OCI-LY3 (cell line): ENCODE results near the gene BTBD6.

Experiments
- H2AFZ ChIP-seq: fragments of 200-600, 300-600 bp; shearing (Covaris generic); 2 replicates; pipeline ENCODE4 v1.6.0; 2014; ENCODE audit warnings: antibody characterized with exemption, low read depth, low read length
- H3K27ac ChIP-seq: fragments of 200-600, 300-600 bp; sonication (generic); 2 replicates; pipeline ENCODE4 v1.5.1; 2014; ENCODE audit warnings: mild to moderate bottlenecking, low read length, moderate library complexity, mixed read lengths
- H3K27me3 ChIP-seq: fragments of 200-600, 300-600 bp; sonication (generic); 2 replicates; pipeline ENCODE4 v1.6.1; 2014; ENCODE audit warnings: low read depth, low read length, mixed read lengths
- H3K36me3 ChIP-seq: fragments of 200-600, 300-600 bp; sonication (generic); replicated peaks from 2 replicates; pipeline ENCODE3; 2014; ENCODE audit warnings: low read depth, low read length, mixed read lengths
- H3K4me1 ChIP-seq: fragments of 300-600, 200-600 bp; sonication (generic); 2 replicates; pipeline ENCODE4 v1.6.1; 2014; ENCODE audit warnings: low read length, mixed read lengths
- H3K4me2 ChIP-seq: fragments of 200-600, 300-600 bp; sonication (generic); 2 replicates; pipeline ENCODE4 v1.6.1; 2014; ENCODE audit warnings: low read length, mixed read lengths
- H3K4me3 ChIP-seq: fragments of 300-600, 200-600 bp; sonication (generic); 2 replicates; pipeline ENCODE4 v1.5.1; 2014; ENCODE audit warnings: antibody characterized with exemption, mild to moderate bottlenecking, low read length, moderate library complexity
- H3K79me2 ChIP-seq: fragments of 300-600, 200-600 bp; shearing (Covaris generic); 2 replicates; pipeline ENCODE4 v1.6.1; 2014; ENCODE audit warnings: mild to moderate bottlenecking, low read length, mixed read lengths
- H3K9ac ChIP-seq: fragments of 300-600, 200-600 bp; shearing (Covaris generic); 2 replicates; pipeline ENCODE4 v1.6.0; 2014; ENCODE audit warnings: mild to moderate bottlenecking, low read length, moderate library complexity
- H3K9me3 ChIP-seq: fragments of 200-600, 300-600 bp; shearing (Covaris generic); 2 replicates; pipeline ENCODE4 v1.6.1; 2014; ENCODE audit warnings: low read length, mixed read lengths; ENCODE audit not compliant: insufficient read depth
- H4K20me1 ChIP-seq: fragments of 200-600, 300-600 bp; sonication (generic); 2 replicates; pipeline ENCODE4 v1.6.1; 2016; ENCODE audit warnings: low read length, mixed read lengths; ENCODE audit not compliant: insufficient read depth
- CTCF ChIP-seq: fragments of 200-600, 300-600 bp; sonication (generic); IDR thresholded peaks from 2 replicates; pipeline ENCODE4 v1.5.1; 2014; ENCODE audit warnings: antibody characterized with exemption, low read length, low read depth
- EZH2phosphoT487 ChIP-seq: fragments of 200-600 bp; shearing (Covaris generic); IDR thresholded peaks from 2 replicates; pipeline ENCODE4 v1.6.1; 2018; ENCODE audit warnings: antibody characterized with exemption, mixed run types, low read depth

Gene BTBD6

GRCh38 chr14:105227346-105227745 is 21.0 kb upstream of the BTBD6 start:
- Histone ChIP-seq H3K79me2 (0 out of 2 replicates have a peak, but pooled peaks cover 3% of the 10 kb centered on the region), H3K9me3 (no peaks in the 10 kb centered on the region; the same call in 1 of the 2 replicates), H3K4me1 (no peaks in the 10 kb centered on the region), H4K20me1 (no peaks in the 10 kb centered on the region), H3K27ac (no peak overlapping the region), H3K4me2 (no peak overlapping the region), H3K9ac (no peak overlapping the region), H3K4me3 (no peak overlapping the region), H2AFZ (no peak overlapping the region), H3K36me3 (peaks cover 11% of the 10 kb centered on the region), H3K27me3 (no peaks in the 10 kb centered on the region)
- no peak for TF ChIP-seq CTCF
- no peak for TF ChIP-seq EZH2phosphoT487

GRCh38 chr14:105228562-105228961 is 19.8 kb upstream of the BTBD6 start:
- H3K36me3 ChIP-seq, result peaks cover 5% of the 10 kb centered on the region
- TF ChIP-seq EZH2phosphoT487 (no peak), CTCF (no peak)

DNA sequence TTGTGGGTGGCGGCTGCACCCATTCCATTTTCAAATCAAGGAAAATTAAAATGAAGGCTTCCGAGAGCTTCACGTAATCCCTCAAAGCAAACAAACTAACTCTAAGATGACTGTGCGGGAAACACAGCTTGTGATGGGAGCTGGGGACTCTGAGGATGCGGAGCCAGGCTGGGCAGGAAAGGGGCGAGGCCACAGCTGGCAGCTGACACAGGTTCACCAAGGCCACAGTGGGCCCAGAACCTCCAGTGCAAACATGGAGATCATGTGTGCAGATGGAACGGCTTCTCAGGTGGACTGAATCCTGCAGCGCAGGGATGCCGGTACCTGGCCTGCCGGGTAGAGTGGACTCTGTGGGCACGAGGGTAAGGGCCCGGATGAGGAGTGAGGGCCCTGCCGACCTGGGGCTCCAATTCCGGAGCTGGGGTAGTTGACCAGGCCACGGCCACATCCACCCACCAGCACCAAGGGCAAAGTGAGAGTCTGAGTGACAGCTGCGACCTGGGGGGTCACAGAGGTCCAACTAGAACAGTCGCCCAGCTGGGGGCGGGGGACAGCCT is 19.2 kb upstream of the BTBD6 start:
- no peak overlapping the region for H3K9ac ChIP-seq
- no peak overlapping the region for H2AFZ ChIP-seq
- H3K27ac ChIP-seq, result no peak overlapping the region
- H3K9me3 ChIP-seq, result no peaks in the 10 kb centered on the region; the same call in 1 of the 2 replicates
- 0 out of 2 replicates have a peak, but pooled peaks cover 3% of the 10 kb centered on the region for H3K79me2 ChIP-seq
- TF ChIP-seq CTCF (no peak), EZH2phosphoT487 (no peak)
- H3K27me3 ChIP-seq, result no peaks in the 10 kb centered on the region
- H3K4me2 ChIP-seq, result no peak overlapping the region
- H4K20me1 ChIP-seq, result no peaks in the 10 kb centered on the region
- H3K4me1 ChIP-seq, result no peaks in the 10 kb centered on the region
- H3K4me3 ChIP-seq, result no peak overlapping the region
- peaks cover 3% of the 10 kb centered on the region for H3K36me3 ChIP-seq

More at GRCh38 chr14:105228562-105228961, 19.8 kb upstream of the BTBD6 start:
- Histone ChIP-seq H3K27me3 (no peaks in the 10 kb centered on the region), H4K20me1 (no peaks in the 10 kb centered on the region), H3K4me1 (no peaks in the 10 kb centered on the region), H3K9me3 (no peaks in the 10 kb centered on the region; the same call in 1 of the 2 replicates), H3K27ac (no peak overlapping the region), H3K4me2 (no peak overlapping the region), H2AFZ (no peak overlapping the region), H3K4me3 (no peak overlapping the region), H3K9ac (no peak overlapping the region), H3K79me2 (0 out of 2 replicates have a peak, but pooled peaks cover 3% of the 10 kb centered on the region)

- Histone ChIP-seq H3K27ac (no peak overlapping the region), H3K4me3 (no peak overlapping the region), H2AFZ (no peak overlapping the region), H3K9ac (no peak overlapping the region), H3K9me3 (no peaks in the 10 kb centered on the region), H4K20me1 (no peaks in the 10 kb centered on the region), H3K27me3 (no peaks in the 10 kb centered on the region), H3K36me3 (peaks cover 11% of the 10 kb centered on the region), H3K79me2 (peaks cover 2% of the 10 kb centered on the region; the same call in 1 of the 2 replicates), H3K4me2 (no peak overlapping the region), H3K4me1 (no peaks in the 10 kb centered on the region)
- no peak for TF ChIP-seq CTCF
- TF ChIP-seq EZH2phosphoT487, result no peak
Observed at GRCh38 chr14:105240811-105241576, 7.3 kb upstream of the BTBD6 start.
